ENCODE data around the gene THTPA. TPM values are rescaled to one million over a fixed set of nuclear protein-coding genes. Genes with fewer than 3 reads are reported as not detected.
"Not testable (repeated sequence)": the region's sequence is repeated elsewhere in the genome, so short reads cannot be mapped to it uniquely, and the experiment has no call there.

The THTPA gene
- total RNA-seq, 2 donors from 2014 or later, result 13.0 to 17.0 TPM

- no peaks in the 10 kb centered on the region for H3K36me3 Mint-ChIP-seq (ENCODE audit: low read depth)
- peaks cover 10% of the 10 kb centered on the region for H3K9me3 ChIP-seq (ENCODE audit: control insufficient read depth, low read length)
- peaks cover 6% of the 10 kb centered on the region for H3K4me1 ChIP-seq (ENCODE audit: control insufficient read depth, insufficient read depth, low read length)
- peaks cover 19% of the 10 kb centered on the region for H3K4me1 Mint-ChIP-seq
- WGBS, 2 experiments (ENCODE audit: insufficient coverage in 1 of 2, insufficient read length in 1 of 2), result 84 to 100% methylated on average over 2 to 3 of the region's 3 CpGs
- no peak overlapping the region for H3K27ac ChIP-seq (ENCODE audit: low read depth, low read length)
- no peak overlapping the region for H3K27ac Mint-ChIP-seq
- H3K4me3 ChIP-seq (ENCODE audit: low read length), result no peak overlapping the region
- no peak for DNase-seq
- H3K9me3 Mint-ChIP-seq, result peaks cover 16% of the 10 kb centered on the region
- TF ChIP-seq CTCF (conservative IDR thresholded peaks at IDR 0.05), result no peak
- H3K27me3 Mint-ChIP-seq (ENCODE audit: insufficient read depth), result peaks cover 9% of the 10 kb centered on the region
- H3K36me3 ChIP-seq (ENCODE audit: control insufficient read depth, insufficient read depth, low read length), result no peaks in the 10 kb centered on the region
- H3K4me3 Mint-ChIP-seq, result no peak overlapping the region
- H3K27me3 ChIP-seq (ENCODE audit: control insufficient read depth, insufficient read depth, low read length, poor library complexity, severe bottlenecking), result no peaks in the 10 kb centered on the region
- H3K9ac ChIP-seq (ENCODE audit: extremely low read depth, low read length, poor library complexity, severe bottlenecking), result no peak overlapping the region
These were observed 52.9 kb downstream of the THTPA start for GRCh38 chr14:23609001-23609400.

DNA sequence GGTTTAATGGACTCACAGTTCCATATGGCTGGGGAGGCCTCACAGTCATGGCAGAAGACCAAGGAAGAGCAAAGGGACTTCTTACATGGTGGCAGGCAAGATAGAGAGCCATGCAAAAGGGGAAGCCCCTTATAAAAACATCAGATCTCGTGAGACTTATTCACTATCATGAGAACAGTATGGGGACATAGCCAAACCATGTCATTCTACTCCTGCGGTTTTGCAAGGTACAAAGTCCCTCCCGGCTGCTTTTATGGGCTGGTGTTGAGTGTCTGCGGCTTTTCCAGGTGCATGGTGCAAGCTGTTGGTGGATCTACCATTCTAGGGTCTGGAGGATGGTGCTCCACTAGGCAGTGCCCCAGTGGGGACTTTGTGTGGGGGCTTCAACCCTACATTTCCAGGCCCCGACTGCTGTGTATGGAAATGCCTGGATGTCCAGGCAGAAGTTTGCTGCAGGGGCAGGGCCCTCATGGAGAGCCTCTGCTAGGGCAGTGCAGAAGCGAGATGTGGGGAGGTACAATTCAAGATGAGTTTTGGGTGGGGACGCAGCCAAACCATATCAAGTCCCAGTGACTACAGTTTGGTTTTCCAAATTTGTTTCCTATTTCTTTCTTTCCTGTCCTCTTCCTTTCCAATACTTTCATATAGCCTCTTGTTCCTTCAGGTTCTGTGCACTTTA lies 53.5 kb downstream of the THTPA start:
- 75 to 100% methylated on average over 1 to 6 of the region's 7 CpGs for WGBS, 2 experiments (ENCODE audit: insufficient coverage in 1 of 2, insufficient read length in 1 of 2)
- Mint-ChIP-seq H3K9me3 (peaks cover 16% of the 10 kb centered on the region), H3K4me1 (peaks cover 24% of the 10 kb centered on the region)
- H3K27ac ChIP-seq (ENCODE audit: low read depth, low read length); H3K27ac Mint-ChIP-seq; H3K4me3 Mint-ChIP-seq; H3K27me3 ChIP-seq (ENCODE audit: control insufficient read depth, insufficient read depth, low read length, poor library complexity, severe bottlenecking); H3K36me3 Mint-ChIP-seq (ENCODE audit: low read depth); H3K9ac ChIP-seq (ENCODE audit: extremely low read depth, low read length, poor library complexity, severe bottlenecking); H3K36me3 ChIP-seq (ENCODE audit: control insufficient read depth, insufficient read depth, low read length); H3K4me3 ChIP-seq (ENCODE audit: low read length); DNase-seq; H3K27me3 Mint-ChIP-seq (ENCODE audit: insufficient read depth): not testable (repeated sequence)
- Histone ChIP-seq H3K4me1 (ENCODE audit: control insufficient read depth, insufficient read depth, low read length) (peaks cover 12% of the 10 kb centered on the region), H3K9me3 (ENCODE audit: control insufficient read depth, low read length) (peaks cover 10% of the 10 kb centered on the region)

Other genes starting within 250 kb of the THTPA start
- gene BCL2L2, start 249.4 kb upstream of the THTPA start, total RNA-seq, result 10 to 100 TPM; 21.9 to 29.5 TPM
- 100 to 1,000 TPM; 293 TPM for gene PABPN1, start 234.8 kb upstream of the THTPA start, total RNA-seq
- gene SLC22A17, start 203.4 kb upstream of the THTPA start, total RNA-seq, result 10 to 100 TPM; 49.9 to 89.0 TPM
- 10 to 100 TPM; 69.9 to 96.4 TPM for gene EFS, start 191.1 kb upstream of the THTPA start, total RNA-seq
- gene IL25, start 183.5 kb upstream of the THTPA start, total RNA-seq, result not detected
- 1 to 10 TPM in 1 of 2 donors, under 1 TPM in 1; 0.40 to 1.4 TPM for gene CMTM5, start 179.2 kb upstream of the THTPA start, total RNA-seq
- not detected for gene MYH6, start 148.0 kb upstream of the THTPA start, total RNA-seq
- under 1 TPM in 1 of 2 donors, not detected in 1; 0.55 TPM for gene MYH7, start 120.6 kb upstream of the THTPA start, total RNA-seq
- gene NGDN, start 86.6 kb upstream of the THTPA start, total RNA-seq, result 10 to 100 TPM; 43.2 to 45.3 TPM
- gene ZFHX2, start 4.5 kb upstream of the THTPA start, total RNA-seq, result 10 to 100 TPM; 12.8 to 15.4 TPM
- gene AP1G2, start 11.5 kb downstream of the THTPA start, total RNA-seq, result 100 to 1,000 TPM; 203 to 209 TPM
- under 1 TPM; 0.18 to 0.91 TPM for gene JPH4, start 22.5 kb downstream of the THTPA start, total RNA-seq
- 1 to 10 TPM in 1 of 2 donors, under 1 TPM in 1; 0.66 to 1.2 TPM for gene DHRS2, start 80.1 kb downstream of the THTPA start, total RNA-seq

All from endodermal cell (in vitro differentiated cells).